Nephron (organoid): ENCODE measurements around the gene GMEB2.

Experiments
- H3K27ac Mint-ChIP-seq, 3 experiments: 2 replicates each; pipeline ENCODE4 v1.8.0; 2020; ENCODE audit warnings: mixed read lengths in 3 of 3, mild to moderate bottlenecking in 2 of 3, moderate library complexity in 1 of 3
- H3K27me3 Mint-ChIP-seq: 2 replicates; pipeline ENCODE4 v1.8.0; 2021; ENCODE audit warnings: low read depth, mild to moderate bottlenecking, moderate library complexity, mixed read lengths
- H3K36me3 Mint-ChIP-seq: 2 replicates; pipeline ENCODE4 v1.8.0; 2020; ENCODE audit warnings: low read depth, mixed read lengths
- H3K4me1 Mint-ChIP-seq: 2 replicates; pipeline ENCODE4 v1.8.0; 2020; ENCODE audit warnings: mixed read lengths
- H3K4me3 Mint-ChIP-seq, 3 experiments: 2 replicates each; pipeline ENCODE4 v1.8.0; 2020; ENCODE audit warnings: mild to moderate bottlenecking in 3 of 3, mixed read lengths in 3 of 3, moderate library complexity in 2 of 3
- H3K9me3 Mint-ChIP-seq: 2 replicates; pipeline ENCODE4 v1.8.0; 2020; ENCODE audit warnings: mixed read lengths
- CTCF ChIP-seq, 3 experiments: fragments of 200-600 bp; sonication (generic); IDR thresholded peaks; one replicate each; pipeline ENCODE4 v1.5.0; 2021; ENCODE audit warnings: antibody characterized with exemption in 3 of 3; ENCODE audit not compliant: unreplicated experiment in 3 of 3

Gene GMEB2

GRCh38 chr20:63587776-63588591, 38.9 kb downstream of the GMEB2 start:
- Mint-ChIP-seq H3K27ac (no peak overlapping the region), H3K4me3 (no peak overlapping the region), H3K9me3 (no peaks in the 10 kb centered on the region), H3K4me1 (peaks cover 11% of the 10 kb centered on the region), H3K36me3 (peaks cover 20% of the 10 kb centered on the region), H3K27me3 (no peaks in the 10 kb centered on the region)
- TF ChIP-seq CTCF (IDR thresholded peaks at IDR 0.05; ENCODE audit: unreplicated experiment in 3 of 3) = no peak

- Mint-ChIP-seq H3K9me3 (no peaks in the 10 kb centered on the region), H3K27ac (no peak overlapping the region), H3K4me3 (no peak overlapping the region), H3K36me3 (peaks cover 20% of the 10 kb centered on the region), H3K4me1 (peaks cover 16% of the 10 kb centered on the region), H3K27me3 (no peaks in the 10 kb centered on the region)
- TF ChIP-seq CTCF (IDR thresholded peaks at IDR 0.05; ENCODE audit: unreplicated experiment in 3 of 3) = no peak
Measured at GRCh38 chr20:63587256-63587655, 39.6 kb downstream of the GMEB2 start.

GRCh38 chr20:63586797-63587196, 40.1 kb downstream of the GMEB2 start:
- H3K4me1 Mint-ChIP-seq = peaks cover 16% of the 10 kb centered on the region
- H3K36me3 Mint-ChIP-seq = peaks cover 20% of the 10 kb centered on the region
- H3K4me3 Mint-ChIP-seq = no peak overlapping the region
- H3K27ac Mint-ChIP-seq = no peak overlapping the region
- no peaks in the 10 kb centered on the region for H3K27me3 Mint-ChIP-seq
- no peaks in the 10 kb centered on the region for H3K9me3 Mint-ChIP-seq
- no peak for TF ChIP-seq CTCF (IDR thresholded peaks at IDR 0.05; ENCODE audit: unreplicated experiment in 3 of 3)

- Mint-ChIP-seq H3K4me1 (peaks cover 16% of the 10 kb centered on the region), H3K27ac (no peak overlapping the region), H3K36me3 (peaks cover 17% of the 10 kb centered on the region), H3K27me3 (no peaks in the 10 kb centered on the region), H3K9me3 (no peaks in the 10 kb centered on the region), H3K4me3 (no peak overlapping the region)
- TF ChIP-seq CTCF (IDR thresholded peaks at IDR 0.05; ENCODE audit: unreplicated experiment in 3 of 3) = no peak
Measured at GRCh38 chr20:63585616-63586565, 41.0 kb downstream of the GMEB2 start.

GRCh38 chr20:63582382-63583063, 44.4 kb downstream of the GMEB2 start:
- no peak for TF ChIP-seq CTCF (IDR thresholded peaks at IDR 0.05; ENCODE audit: unreplicated experiment in 3 of 3)
- peaks cover 5% of the 10 kb centered on the region for H3K36me3 Mint-ChIP-seq
- H3K4me3 Mint-ChIP-seq = no peak overlapping the region
- H3K27ac Mint-ChIP-seq = peak overlapping the region; percentile 35 to 40 (median 36)
- peaks cover 5% of the 10 kb centered on the region for H3K27me3 Mint-ChIP-seq
- H3K4me1 Mint-ChIP-seq = peaks cover 11% of the 10 kb centered on the region
- no peaks in the 10 kb centered on the region for H3K9me3 Mint-ChIP-seq
